ENCODE measurements around the gene S100G. TPM values are rescaled to one million over a fixed set of nuclear protein-coding genes. Genes with fewer than 3 reads are reported as not detected.
"Not testable (repeated sequence)": the region's sequence is repeated elsewhere in the genome, so short reads cannot be mapped to it uniquely, and the experiment has no call there.

S100G gene, protein sequence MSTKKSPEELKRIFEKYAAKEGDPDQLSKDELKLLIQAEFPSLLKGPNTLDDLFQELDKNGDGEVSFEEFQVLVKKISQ
- not detected in 2 replicates for total RNA-seq

DNA sequence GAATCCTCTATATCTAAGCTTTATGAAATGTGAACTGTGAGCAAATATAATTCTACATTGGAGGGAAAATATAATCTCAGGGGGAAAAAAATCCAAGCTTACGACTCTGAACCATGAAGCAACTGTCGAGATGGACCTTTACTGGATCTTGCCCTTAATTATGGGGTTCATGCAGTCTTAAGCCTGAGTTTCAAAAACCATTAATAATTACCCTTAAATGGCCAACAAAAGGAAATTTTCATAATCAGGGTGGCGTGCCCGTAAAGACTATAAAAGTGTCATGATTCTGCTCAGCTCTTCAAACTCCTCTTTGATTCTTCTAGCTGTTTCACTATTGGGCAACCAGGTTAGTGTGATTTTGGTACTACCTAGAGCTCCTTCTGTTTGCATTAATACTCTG, at the start of gene S100G:
Gene S100G, plus strand, starts transcription at position 301 of the 400 bp plus-strand sequence. CDS start 849 bp downstream, outside the sequence.
- intact Hi-C loops (cut with micrococcal nuclease) = no loop called here
- Mint-ChIP-seq H3K4me1 (ENCODE audit: low read depth) (no peaks in the 10 kb centered on the region), H3K27ac (no peak within 1 kb of the TSS), H3K36me3 (ENCODE audit: low read depth) (no peaks in the 10 kb centered on the region), H3K4me3 (no peak within 1 kb of the TSS), H3K9me3 (no peaks in the 10 kb centered on the region), H3K27me3 (ENCODE audit: insufficient read depth) (no peaks in the 10 kb centered on the region)
- no peak for DNase-seq (ENCODE audit: low spot score)

DNA sequence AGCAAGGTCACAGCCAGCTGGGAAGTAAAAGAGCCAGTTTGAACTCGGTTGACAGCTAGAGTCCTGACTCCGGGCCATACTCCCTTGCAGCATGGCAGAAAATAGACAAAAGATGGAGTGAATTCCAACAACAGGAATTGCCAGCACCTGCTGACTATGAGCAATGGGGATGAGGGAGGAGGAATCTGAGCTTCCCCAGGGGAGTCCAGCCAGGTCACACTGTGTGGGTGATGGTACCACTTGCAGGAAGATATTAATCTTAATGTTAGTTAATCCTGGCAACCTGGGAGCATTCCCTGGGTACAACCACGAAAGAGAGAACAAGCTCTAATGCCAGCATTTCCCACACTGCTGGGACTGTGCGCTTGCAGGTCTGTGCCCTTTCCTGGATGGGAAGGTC, 48.1 kb upstream of the S100G start:
- H3K27me3 Mint-ChIP-seq (ENCODE audit: insufficient read depth) = no peaks in the 10 kb centered on the region
- no peak for DNase-seq (ENCODE audit: low spot score)
- peaks cover 2% of the 10 kb centered on the region for H3K36me3 Mint-ChIP-seq (ENCODE audit: low read depth)
- no peak overlapping the region for H3K27ac Mint-ChIP-seq
- H3K4me1 Mint-ChIP-seq (ENCODE audit: low read depth) = peaks cover 14% of the 10 kb centered on the region
- H3K4me3 Mint-ChIP-seq = no peak overlapping the region
- intact Hi-C loops (cut with micrococcal nuclease) = no loop called here
- H3K9me3 Mint-ChIP-seq = no peaks in the 10 kb centered on the region

DNA sequence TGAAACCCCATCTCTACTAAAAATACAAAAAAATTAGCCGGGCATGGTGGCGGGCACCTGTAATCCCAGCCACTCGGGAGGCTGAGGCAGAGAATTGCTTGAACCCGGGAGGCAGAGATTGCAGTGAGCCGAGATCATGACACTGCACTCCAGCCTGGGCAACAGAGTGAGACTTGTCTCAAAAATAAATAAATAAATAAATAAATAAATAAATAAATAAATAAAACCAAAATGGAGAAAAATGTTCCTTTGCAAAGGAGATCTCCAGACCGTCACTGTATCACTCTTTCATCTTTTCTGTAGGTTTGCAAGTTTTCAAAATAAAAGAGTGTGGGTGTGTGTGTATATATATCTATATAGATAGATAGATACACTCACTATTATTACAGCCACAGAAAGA, 46.7 kb upstream of the S100G start:
- intact Hi-C loops (cut with micrococcal nuclease); H3K9me3 Mint-ChIP-seq; H3K4me3 Mint-ChIP-seq; H3K27me3 Mint-ChIP-seq (ENCODE audit: insufficient read depth); H3K27ac Mint-ChIP-seq; DNase-seq (ENCODE audit: low spot score); H3K36me3 Mint-ChIP-seq (ENCODE audit: low read depth): not testable (repeated sequence)
- peaks cover 14% of the 10 kb centered on the region for H3K4me1 Mint-ChIP-seq (ENCODE audit: low read depth)

DNA sequence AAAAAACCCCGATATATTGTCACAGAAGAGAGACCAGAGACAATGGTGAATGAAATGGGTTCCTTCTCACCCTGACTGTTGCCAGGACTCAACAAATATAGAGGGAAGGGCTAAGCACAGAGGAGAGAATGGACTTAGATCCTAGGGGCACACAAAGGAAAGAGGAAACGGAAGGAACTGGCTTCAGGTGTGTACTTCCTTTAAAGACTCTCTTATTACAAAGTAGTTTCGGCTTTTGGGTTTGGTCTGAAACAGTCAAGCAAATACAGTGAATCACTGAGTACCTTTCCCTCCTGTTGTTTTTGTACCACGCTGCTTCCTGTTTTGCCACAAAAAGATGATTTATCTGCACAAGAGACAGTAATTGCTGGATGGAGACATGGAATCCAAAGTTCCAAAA, 46.1 kb upstream of the S100G start:
- DNase-seq (ENCODE audit: low spot score) = no peak
- Mint-ChIP-seq H3K4me3 (peak overlapping the region; percentile 64), H3K4me1 (ENCODE audit: low read depth) (peaks cover 14% of the 10 kb centered on the region), H3K36me3 (ENCODE audit: low read depth) (no peaks in the 10 kb centered on the region), H3K27me3 (ENCODE audit: insufficient read depth) (no peaks in the 10 kb centered on the region), H3K27ac (peak overlapping the region; percentile 70), H3K9me3 (no peaks in the 10 kb centered on the region)
- intact Hi-C loops (cut with micrococcal nuclease) = no loop called here

DNA sequence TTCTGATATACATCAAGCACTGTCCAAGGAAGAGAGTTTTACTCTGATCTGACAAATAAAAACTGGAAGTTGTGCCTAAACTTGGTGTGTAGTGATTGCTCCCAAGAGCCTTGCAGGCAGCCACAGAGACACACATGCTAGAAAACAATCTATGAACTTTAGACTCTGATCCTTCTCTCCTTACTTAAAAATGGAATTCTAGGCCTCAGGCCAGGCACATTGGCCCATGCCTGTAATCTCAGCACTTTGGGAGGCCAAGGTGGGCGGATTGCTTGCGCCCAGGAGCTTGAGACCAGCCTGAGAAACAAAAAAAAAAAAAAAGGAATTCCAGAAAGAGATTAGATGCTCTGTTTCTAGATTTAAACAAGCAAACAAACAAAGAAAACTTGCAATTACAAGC, 45.6 kb upstream of the S100G start:
- H3K27me3 Mint-ChIP-seq (ENCODE audit: insufficient read depth) = no peaks in the 10 kb centered on the region
- no peak for DNase-seq (ENCODE audit: low spot score)
- no peaks in the 10 kb centered on the region for H3K36me3 Mint-ChIP-seq (ENCODE audit: low read depth)
- H3K27ac Mint-ChIP-seq = peak overlapping the region; percentile 70
- H3K4me1 Mint-ChIP-seq (ENCODE audit: low read depth) = peaks cover 14% of the 10 kb centered on the region
- intact Hi-C loops (cut with micrococcal nuclease) = no loop called here
- H3K9me3 Mint-ChIP-seq = no peaks in the 10 kb centered on the region
- H3K4me3 Mint-ChIP-seq = no peak overlapping the region

DNA sequence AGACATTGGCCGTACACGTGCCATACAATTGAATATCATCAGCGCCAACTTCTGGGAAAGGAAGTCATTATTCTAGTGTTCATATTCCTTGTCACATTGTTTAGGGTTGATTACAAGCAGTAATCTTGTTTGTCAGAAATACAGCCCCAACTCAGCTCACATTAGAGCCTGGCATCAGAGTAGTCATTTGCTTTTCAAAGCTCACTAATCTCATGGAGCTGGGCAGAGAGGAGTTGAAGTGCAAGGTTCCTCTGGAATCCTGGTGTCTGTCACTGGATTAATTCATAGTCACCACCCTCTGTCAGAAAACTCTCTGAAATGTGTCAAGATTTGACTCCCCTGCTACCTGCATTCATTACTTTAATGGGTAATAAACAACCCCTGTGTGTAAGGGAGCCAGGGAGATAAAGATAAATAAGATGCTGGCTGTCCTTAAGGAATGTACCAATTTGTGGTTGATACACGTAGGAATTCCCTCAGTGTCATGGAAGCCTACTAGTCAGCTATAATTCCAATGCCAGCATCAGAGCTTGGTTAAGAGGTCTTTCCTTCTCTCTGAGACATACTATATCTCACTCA, 43.7 kb upstream of the S100G start:
- H3K9me3 Mint-ChIP-seq = no peaks in the 10 kb centered on the region
- H3K4me1 Mint-ChIP-seq (ENCODE audit: low read depth) = peaks cover 14% of the 10 kb centered on the region
- H3K27ac Mint-ChIP-seq = no peak overlapping the region
- no peak for DNase-seq (ENCODE audit: low spot score)
- no peaks in the 10 kb centered on the region for H3K27me3 Mint-ChIP-seq (ENCODE audit: insufficient read depth)
- peaks cover 2% of the 10 kb centered on the region for H3K36me3 Mint-ChIP-seq (ENCODE audit: low read depth)
- intact Hi-C loops (cut with micrococcal nuclease) = no loop called here
- H3K4me3 Mint-ChIP-seq = no peak overlapping the region

DNA sequence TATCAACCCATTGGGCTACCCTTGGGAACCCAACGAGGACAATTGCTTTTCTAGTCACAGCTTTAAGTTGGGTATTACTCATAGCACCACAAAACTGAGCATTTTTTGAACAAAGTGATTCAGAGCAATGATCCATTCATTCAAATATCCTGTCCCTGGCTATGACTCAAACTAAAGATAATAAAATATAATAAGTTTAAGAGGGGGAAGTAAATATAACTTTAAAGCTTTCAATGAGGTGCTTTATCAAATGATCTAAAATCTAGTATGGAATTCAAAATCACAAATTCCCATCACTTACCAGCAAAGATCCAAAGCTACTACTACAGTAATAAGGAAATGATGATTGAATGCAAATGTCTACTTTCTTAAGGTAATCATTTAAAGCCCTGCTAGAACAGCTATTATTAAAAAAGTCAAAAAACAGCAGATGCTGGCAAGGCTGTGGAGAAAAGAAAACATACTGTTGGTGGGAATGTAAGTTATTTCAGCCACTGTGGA, 39.8 kb upstream of the S100G start:
- Mint-ChIP-seq H3K36me3 (ENCODE audit: low read depth) (peaks cover 2% of the 10 kb centered on the region), H3K4me1 (ENCODE audit: low read depth) (no peaks in the 10 kb centered on the region), H3K9me3 (no peaks in the 10 kb centered on the region), H3K27ac (no peak overlapping the region), H3K27me3 (ENCODE audit: insufficient read depth) (no peaks in the 10 kb centered on the region), H3K4me3 (no peak overlapping the region)
- no peak for DNase-seq (ENCODE audit: low spot score)
- intact Hi-C loops (cut with micrococcal nuclease) = no loop called here

DNA sequence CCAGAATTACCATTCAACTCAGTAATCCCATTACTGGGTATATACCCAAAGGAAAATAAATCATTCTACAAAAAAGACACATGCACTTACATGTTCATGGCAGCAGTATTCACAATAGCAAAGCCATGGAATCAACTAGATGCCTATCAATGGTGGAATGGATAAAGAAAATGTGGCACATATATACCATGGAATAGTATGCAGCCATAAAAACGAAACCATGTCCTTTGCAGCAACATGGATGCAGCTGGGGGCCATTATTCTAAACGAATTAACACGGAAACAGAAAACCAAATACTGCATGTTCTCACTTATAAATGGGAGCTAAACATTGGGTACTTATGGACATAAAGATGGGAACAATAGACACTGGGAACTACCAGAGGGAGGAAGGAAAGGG, 39.3 kb upstream of the S100G start:
- intact Hi-C loops (cut with micrococcal nuclease); H3K27me3 Mint-ChIP-seq (ENCODE audit: insufficient read depth); H3K4me3 Mint-ChIP-seq; H3K9me3 Mint-ChIP-seq; H3K27ac Mint-ChIP-seq; DNase-seq (ENCODE audit: low spot score); H3K4me1 Mint-ChIP-seq (ENCODE audit: low read depth); H3K36me3 Mint-ChIP-seq (ENCODE audit: low read depth): not testable (repeated sequence)

DNA sequence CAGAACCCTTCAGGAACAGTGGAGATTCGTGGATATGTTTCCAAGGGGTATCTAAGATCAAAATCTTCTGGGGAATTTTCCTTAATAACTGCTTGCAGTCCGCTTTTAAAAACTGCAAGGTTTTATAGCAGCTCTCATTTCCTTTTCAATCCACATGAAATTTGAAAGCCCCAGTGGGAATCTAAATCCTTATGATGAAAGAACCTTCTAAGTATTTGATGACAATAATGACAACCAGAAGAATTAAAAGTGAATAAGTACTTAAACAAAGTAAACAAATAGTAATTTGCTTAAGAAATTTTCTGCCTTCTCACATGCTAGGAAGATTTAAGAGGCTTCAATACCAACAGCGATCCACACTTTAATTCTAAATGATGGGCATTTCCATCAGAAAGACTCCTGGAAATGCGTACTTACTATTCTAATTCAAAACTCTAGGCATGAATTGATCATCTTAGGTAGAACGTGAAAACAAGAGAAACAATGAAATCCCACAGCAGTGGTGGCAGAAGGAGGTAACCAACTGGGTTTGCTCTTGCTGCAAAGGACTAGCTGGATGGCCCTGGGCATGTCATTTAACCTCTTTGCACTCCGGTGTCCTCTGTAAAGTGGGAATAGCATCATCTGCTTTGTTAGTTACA, 37.6 kb upstream of the S100G start:
- intact Hi-C loops (cut with micrococcal nuclease) = no loop called here
- Mint-ChIP-seq H3K27ac (no peak overlapping the region), H3K4me1 (ENCODE audit: low read depth) (no peaks in the 10 kb centered on the region), H3K27me3 (ENCODE audit: insufficient read depth) (no peaks in the 10 kb centered on the region), H3K4me3 (no peak overlapping the region), H3K36me3 (ENCODE audit: low read depth) (peaks cover 6% of the 10 kb centered on the region), H3K9me3 (no peaks in the 10 kb centered on the region)
- no peak for DNase-seq (ENCODE audit: low spot score)

DNA sequence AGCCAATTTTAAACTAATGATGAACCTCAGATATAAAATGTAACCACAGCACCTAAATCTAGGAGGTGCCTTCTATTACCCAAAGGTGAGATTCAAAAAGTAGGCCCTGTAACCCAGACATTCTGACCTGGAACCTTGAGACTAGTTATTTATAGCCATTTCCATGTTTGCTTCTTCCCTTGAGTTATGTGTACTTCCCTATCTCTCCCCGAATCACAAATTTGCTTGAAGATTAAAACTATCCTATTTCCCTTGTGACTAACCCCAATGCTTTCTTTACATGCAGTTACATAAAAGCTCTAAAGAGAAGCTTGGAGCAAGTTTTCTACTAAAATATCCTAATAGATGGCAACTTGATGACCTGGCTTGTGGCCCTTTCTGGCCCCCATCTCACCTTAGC, 32.6 kb upstream of the S100G start:
- no peak overlapping the region for H3K4me3 Mint-ChIP-seq
- no peak overlapping the region for H3K27ac Mint-ChIP-seq
- intact Hi-C loops (cut with micrococcal nuclease) = no loop called here
- peaks cover 7% of the 10 kb centered on the region for H3K36me3 Mint-ChIP-seq (ENCODE audit: low read depth)
- H3K4me1 Mint-ChIP-seq (ENCODE audit: low read depth) = no peaks in the 10 kb centered on the region
- H3K27me3 Mint-ChIP-seq (ENCODE audit: insufficient read depth) = no peaks in the 10 kb centered on the region
- no peaks in the 10 kb centered on the region for H3K9me3 Mint-ChIP-seq
- no peak for DNase-seq (ENCODE audit: low spot score)

DNA sequence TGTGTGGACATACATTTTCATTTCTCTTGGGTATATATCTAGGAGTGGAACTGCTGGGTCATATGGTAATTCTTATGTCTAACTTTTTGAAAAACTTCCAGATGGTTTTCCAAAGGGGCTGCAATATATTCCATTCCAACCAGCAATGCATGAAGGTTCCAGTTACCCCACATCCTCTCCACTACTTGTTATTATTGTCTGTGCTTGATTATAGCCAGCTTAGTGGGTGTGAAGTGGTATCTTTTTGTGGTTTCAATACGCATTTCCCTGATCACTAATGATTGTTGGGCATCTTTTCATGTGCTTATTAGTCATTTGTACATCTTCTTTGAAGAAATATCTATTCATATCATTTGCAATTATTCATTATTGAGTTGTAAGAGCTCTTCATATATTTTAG, 31.5 kb upstream of the S100G start:
- Mint-ChIP-seq H3K9me3 (no peaks in the 10 kb centered on the region), H3K27ac (no peak overlapping the region), H3K36me3 (ENCODE audit: low read depth) (peaks cover 7% of the 10 kb centered on the region), H3K4me3 (no peak overlapping the region), H3K4me1 (ENCODE audit: low read depth) (no peaks in the 10 kb centered on the region), H3K27me3 (ENCODE audit: insufficient read depth) (no peaks in the 10 kb centered on the region)
- DNase-seq (ENCODE audit: low spot score) = no peak
- intact Hi-C loops (cut with micrococcal nuclease) = no loop called here

DNA sequence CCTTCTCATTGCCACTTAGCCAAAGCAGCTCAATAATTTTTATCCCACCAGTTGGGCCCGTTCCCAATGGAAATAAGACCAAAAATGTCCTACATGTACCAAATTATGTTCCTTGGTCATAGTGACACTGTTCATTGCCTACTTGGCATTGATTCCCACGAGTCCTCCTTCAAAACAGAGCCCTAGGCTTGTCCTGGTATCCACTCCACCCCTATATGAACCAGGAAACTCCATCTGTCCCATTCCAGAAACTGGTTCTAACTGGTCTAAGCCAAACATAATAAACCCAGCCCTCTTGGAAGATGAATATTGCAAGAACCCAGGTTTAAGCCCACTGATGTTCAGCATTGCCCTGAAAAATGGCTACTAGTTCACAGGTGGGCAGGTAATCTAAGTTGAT, 30.9 kb upstream of the S100G start:
- Mint-ChIP-seq H3K27me3 (ENCODE audit: insufficient read depth) (no peaks in the 10 kb centered on the region), H3K4me1 (ENCODE audit: low read depth) (no peaks in the 10 kb centered on the region), H3K4me3 (no peak overlapping the region), H3K27ac (no peak overlapping the region), H3K36me3 (ENCODE audit: low read depth) (peaks cover 7% of the 10 kb centered on the region), H3K9me3 (no peaks in the 10 kb centered on the region)
- no peak for DNase-seq (ENCODE audit: low spot score)
- intact Hi-C loops (cut with micrococcal nuclease) = no loop called here

DNA sequence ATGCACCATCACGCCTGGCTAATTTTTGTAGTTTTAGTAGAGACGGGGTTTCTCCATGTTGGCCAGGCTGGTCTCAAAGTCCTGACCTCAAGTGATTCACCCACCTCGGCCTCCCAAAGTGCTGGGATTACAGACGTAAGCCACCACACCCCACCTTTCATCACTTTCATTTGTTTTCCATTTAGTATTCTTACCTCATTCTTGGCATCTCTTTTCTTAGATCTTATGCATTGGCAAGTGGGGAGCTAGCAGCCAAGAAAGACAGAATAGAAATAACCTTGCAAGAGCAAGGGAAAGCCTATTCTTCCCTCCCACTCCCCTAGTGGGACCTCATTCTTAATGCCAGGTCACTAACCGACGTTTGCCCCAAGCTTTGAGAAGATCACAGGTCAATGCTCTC, 21.4 kb upstream of the S100G start:
- H3K36me3 Mint-ChIP-seq (ENCODE audit: low read depth); DNase-seq (ENCODE audit: low spot score); H3K4me3 Mint-ChIP-seq; H3K9me3 Mint-ChIP-seq; H3K4me1 Mint-ChIP-seq (ENCODE audit: low read depth); H3K27me3 Mint-ChIP-seq (ENCODE audit: insufficient read depth); intact Hi-C loops (cut with micrococcal nuclease); H3K27ac Mint-ChIP-seq: not testable (repeated sequence)

All from activated T-helper 1 cell treated with anti-CD3 and anti-CD28 coated beads, Interleukin-12 subunit alpha, Interleukin-12 subunit beta, Interleukin-2, Interleukin-4 antibody, amounts not matched to agents 30 ng/mL and 10 ng/mL and 1 ng/mL, durations not matched to agents 14 hours and 24 hours and 36 hours (primary cell).